HEK293 (cell line): ENCODE measurements around the gene NRN1L.

Experiments used
- BCL11B ChIP-seq: fragments of 450-650 bp; formaldehyde crosslinking; IDR thresholded peaks from 2 replicates; pipeline ENCODE4 v1.5.1; 2016; ENCODE audit warnings: low read depth, missing biosample characterization, missing genetic modification characterization
- SALL2 ChIP-seq: fragments of 450-650 bp; formaldehyde crosslinking; IDR thresholded peaks from 2 replicates; pipeline ENCODE4 v1.5.0; 2017; ENCODE audit warnings: missing biosample characterization, mild to moderate bottlenecking, missing genetic modification characterization, borderline replicate concordance
- SETDB1 ChIP-seq: IDR thresholded peaks from one replicate; pipeline ENCODE4 v1.6.1; 2017; ENCODE audit warnings: mild to moderate bottlenecking, low read length, moderate library complexity, mixed read lengths; ENCODE audit not compliant: insufficient read length
- YY1 ChIP-seq: fragments of 450-650 bp; formaldehyde crosslinking; IDR thresholded peaks from 2 replicates; pipeline ENCODE4 v1.5.1; 2018; ENCODE audit warnings: missing biosample characterization, missing genetic modification characterization
- YY2 ChIP-seq: fragments of 450-650 bp; formaldehyde crosslinking; IDR thresholded peaks from 2 replicates; pipeline ENCODE4 v1.5.1; 2016; ENCODE audit warnings: missing biosample characterization, missing genetic modification characterization
- ZFP3 ChIP-seq: fragments of 450-650 bp; formaldehyde crosslinking; IDR thresholded peaks from 2 replicates; pipeline ENCODE4 v1.5.1; 2016; ENCODE audit warnings: low read depth, missing biosample characterization, missing genetic modification characterization
- ZNF132 ChIP-seq: fragments of 450-650 bp; formaldehyde crosslinking; IDR thresholded peaks from 2 replicates; pipeline ENCODE4 v1.5.1; 2017; ENCODE audit warnings: missing biosample characterization, missing genetic modification characterization, borderline replicate concordance
- ZNF157 ChIP-seq: fragments of 450-650 bp; formaldehyde crosslinking; IDR thresholded peaks from 2 replicates; pipeline ENCODE4 v1.5.1; 2016; ENCODE audit warnings: missing biosample characterization, missing genetic modification characterization
- ZNF174 ChIP-seq: fragments of 450-650 bp; formaldehyde crosslinking; IDR thresholded peaks from 2 replicates; pipeline ENCODE4 v1.5.0; 2017; ENCODE audit warnings: missing biosample characterization, mild to moderate bottlenecking, missing genetic modification characterization
- ZNF184 ChIP-seq: fragments of 450-650 bp; IDR thresholded peaks from 2 replicates; pipeline ENCODE4 v1.5.1; 2018; ENCODE audit warnings: missing biosample characterization, mild to moderate bottlenecking, missing genetic modification characterization
- ZNF274 ChIP-seq, 2 experiments: fragments of 200-500 bp in 1 of 2; fragments of 450-650 bp in 1 of 2; sonication (Bioruptor generic) in 1 of 2; formaldehyde crosslinking in 1 of 2; IDR thresholded peaks; 2 replicates each; pipeline versions ENCODE4 v1.5.1 to v1.6.1; 2014 to 2016; ENCODE audit warnings: borderline replicate concordance in 1 of 2, inconsistent platforms in 1 of 2, low read length in 1 of 2, missing biosample characterization in 1 of 2, missing genetic modification characterization in 1 of 2
- ZNF324 ChIP-seq: fragments of 450-650 bp; formaldehyde crosslinking; IDR thresholded peaks from 2 replicates; pipeline ENCODE4 v1.5.1; 2016; ENCODE audit warnings: missing biosample characterization, missing genetic modification characterization
- ZNF341 ChIP-seq: fragments of 450-650 bp; formaldehyde crosslinking; IDR thresholded peaks from 2 replicates; pipeline ENCODE4; 2016; ENCODE audit warnings: low read depth, missing biosample characterization, missing genetic modification characterization
- ZNF501 ChIP-seq: fragments of 450-650 bp; formaldehyde crosslinking; IDR thresholded peaks from 2 replicates; pipeline ENCODE4 v1.5.1; 2016; ENCODE audit warnings: missing biosample characterization, missing genetic modification characterization
- ZNF548 ChIP-seq: fragments of 450-650 bp; formaldehyde crosslinking; IDR thresholded peaks from 2 replicates; pipeline ENCODE4 v1.5.1; 2016; ENCODE audit warnings: missing biosample characterization, missing genetic modification characterization
- ZNF600 ChIP-seq: fragments of 450-650 bp; formaldehyde crosslinking; IDR thresholded peaks from 2 replicates; pipeline ENCODE4 v1.5.1; 2016; ENCODE audit warnings: missing biosample characterization, missing genetic modification characterization
- ZNF610 ChIP-seq: fragments of 450-650 bp; formaldehyde crosslinking; IDR thresholded peaks from 2 replicates; pipeline ENCODE4 v1.5.1; 2016; ENCODE audit warnings: missing biosample characterization, missing genetic modification characterization, borderline replicate concordance
- ZNF624 ChIP-seq: fragments of 450-650 bp; formaldehyde crosslinking; IDR thresholded peaks from 2 replicates; pipeline ENCODE4 v1.5.1; 2017; ENCODE audit warnings: missing biosample characterization, missing genetic modification characterization
- ZNF626 ChIP-seq: fragments of 450-650 bp; sonication (Bioruptor Pico); formaldehyde crosslinking; IDR thresholded peaks from 2 replicates; pipeline ENCODE4 v1.5.1; 2018; ENCODE audit warnings: missing biosample characterization, missing genetic modification characterization, inconsistent platforms
- ZNF747 ChIP-seq: fragments of 450-650 bp; formaldehyde crosslinking; IDR thresholded peaks from 2 replicates; pipeline ENCODE4 v1.5.1; 2016; ENCODE audit warnings: missing biosample characterization, missing genetic modification characterization
- ZNF76 ChIP-seq: fragments of 450-650 bp; formaldehyde crosslinking; IDR thresholded peaks from 2 replicates; pipeline ENCODE4; 2016; ENCODE audit warnings: low read depth, missing biosample characterization, missing genetic modification characterization, borderline replicate concordance
- ZNF785 ChIP-seq: fragments of 450-650 bp; formaldehyde crosslinking; IDR thresholded peaks from 2 replicates; pipeline ENCODE4 v1.5.1; 2016; ENCODE audit warnings: missing biosample characterization, missing genetic modification characterization
- TF ChIP-seq, protein P1 (sequence below): fragments of 450-650 bp; formaldehyde crosslinking; IDR thresholded peaks from 2 replicates; pipeline ENCODE4 v1.5.1; 2016; ENCODE audit warnings: missing biosample characterization, missing genetic modification characterization
- TF ChIP-seq, protein P2 (sequence below): fragments of 450-650 bp; formaldehyde crosslinking; IDR thresholded peaks from 2 replicates; pipeline ENCODE4 v1.5.0; 2017; ENCODE audit warnings: missing biosample characterization, missing genetic modification characterization, borderline replicate concordance
- TF ChIP-seq, protein P3 (sequence below): fragments of 450-650 bp; formaldehyde crosslinking; IDR thresholded peaks from 2 replicates; pipeline ENCODE4 v1.5.1; 2016; ENCODE audit warnings: missing biosample characterization, missing genetic modification characterization
- TF ChIP-seq, protein P4 (sequence below): fragments of 450-650 bp; formaldehyde crosslinking; IDR thresholded peaks from 2 replicates; pipeline ENCODE4 v1.5.1; 2017; ENCODE audit warnings: missing biosample characterization, missing genetic modification characterization
- TF ChIP-seq, protein P5 (sequence below): fragments of 450-650 bp; formaldehyde crosslinking; IDR thresholded peaks from 2 replicates; pipeline ENCODE4 v1.5.1; 2016; ENCODE audit warnings: missing biosample characterization, missing genetic modification characterization

NRN1L gene

DNA sequence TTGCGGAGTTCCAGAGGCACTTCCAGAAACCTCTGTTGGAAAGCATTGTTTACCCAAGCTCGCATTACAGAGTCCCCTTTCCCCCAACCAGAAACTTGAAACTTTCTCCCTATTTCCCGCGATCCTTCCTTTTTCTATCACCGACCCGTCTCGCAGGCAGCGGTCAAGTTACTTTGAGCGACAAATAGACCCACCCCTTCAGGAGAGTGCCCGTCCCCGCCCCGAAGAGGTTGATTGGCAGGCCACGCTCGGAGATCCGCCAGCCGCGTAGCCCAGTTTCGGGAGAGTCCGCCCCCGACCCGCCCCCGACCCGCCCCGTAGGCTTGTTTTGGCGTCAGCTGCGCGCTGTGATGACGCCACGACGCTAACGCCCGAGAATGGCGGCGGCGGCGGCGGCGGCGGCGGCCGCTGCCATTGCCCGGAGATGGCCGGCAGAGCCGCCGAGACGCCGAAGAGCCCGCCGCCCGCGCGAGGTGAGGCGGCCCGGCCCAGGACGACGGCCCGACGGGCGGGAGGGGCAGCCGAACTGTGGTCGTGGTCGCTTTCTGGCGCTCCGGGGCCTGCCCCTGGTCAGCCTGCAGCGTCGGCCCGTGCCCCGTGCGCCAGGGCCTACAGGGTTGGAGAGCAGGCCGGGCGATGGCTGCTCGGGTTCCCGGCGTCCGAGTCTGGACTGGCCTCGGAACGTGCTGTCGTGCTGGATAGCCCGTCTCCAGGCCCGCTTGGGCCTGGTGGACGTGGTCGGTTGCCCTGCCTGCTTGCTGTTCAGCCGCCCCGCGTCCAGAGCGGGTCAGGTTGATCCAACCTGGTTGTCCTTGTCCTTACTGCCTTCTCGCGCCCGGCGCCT, 8.4 kb downstream of the NRN1L start, which contains the start of gene PSKH1 (continued):
- TF ChIP-seq ZNF610 (tag by site-specific recombination): no peak
- peak; percentile 75 for TF ChIP-seq ZNF76
- TF ChIP-seq ZNF324 (tag by site-specific recombination): no peak
- TF ChIP-seq ZFP3 (tag by site-specific recombination): no peak
- TF ChIP-seq SALL2: no peak
- no peak for TF ChIP-seq ZNF785 (tag by site-specific recombination)
- 0 out of 2 replicates have a peak, but pooled peaks have one; percentile 38 for TF ChIP-seq ZNF626
- TF ChIP-seq ZNF600 (tag by site-specific recombination): peak; percentile 73
- TF ChIP-seq ZNF747 (tag by site-specific recombination): no peak
- TF ChIP-seq, protein P1, sequence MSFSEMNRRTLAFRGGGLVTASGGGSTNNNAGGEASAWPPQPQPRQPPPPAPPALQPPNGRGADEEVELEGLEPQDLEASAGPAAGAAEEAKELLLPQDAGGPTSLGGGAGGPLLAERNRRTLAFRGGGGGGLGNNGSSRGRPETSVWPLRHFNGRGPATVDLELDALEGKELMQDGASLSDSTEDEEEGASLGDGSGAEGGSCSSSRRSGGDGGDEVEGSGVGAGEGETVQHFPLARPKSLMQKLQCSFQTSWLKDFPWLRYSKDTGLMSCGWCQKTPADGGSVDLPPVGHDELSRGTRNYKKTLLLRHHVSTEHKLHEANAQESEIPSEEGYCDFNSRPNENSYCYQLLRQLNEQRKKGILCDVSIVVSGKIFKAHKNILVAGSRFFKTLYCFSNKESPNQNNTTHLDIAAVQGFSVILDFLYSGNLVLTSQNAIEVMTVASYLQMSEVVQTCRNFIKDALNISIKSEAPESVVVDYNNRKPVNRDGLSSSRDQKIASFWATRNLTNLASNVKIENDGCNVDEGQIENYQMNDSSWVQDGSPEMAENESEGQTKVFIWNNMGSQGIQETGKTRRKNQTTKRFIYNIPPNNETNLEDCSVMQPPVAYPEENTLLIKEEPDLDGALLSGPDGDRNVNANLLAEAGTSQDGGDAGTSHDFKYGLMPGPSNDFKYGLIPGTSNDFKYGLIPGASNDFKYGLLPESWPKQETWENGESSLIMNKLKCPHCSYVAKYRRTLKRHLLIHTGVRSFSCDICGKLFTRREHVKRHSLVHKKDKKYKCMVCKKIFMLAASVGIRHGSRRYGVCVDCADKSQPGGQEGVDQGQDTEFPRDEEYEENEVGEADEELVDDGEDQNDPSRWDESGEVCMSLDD: no peak
- no peak for TF ChIP-seq BCL11B (tag by site-specific recombination)
- TF ChIP-seq ZNF132 (tag by site-specific recombination): no peak
- TF ChIP-seq ZNF174 (tag by site-specific recombination): no peak
- TF ChIP-seq ZNF501 (tag by site-specific recombination): no peak
- peak; percentile 84 for TF ChIP-seq YY2 (tag by site-specific recombination)
- TF ChIP-seq, protein P2, sequence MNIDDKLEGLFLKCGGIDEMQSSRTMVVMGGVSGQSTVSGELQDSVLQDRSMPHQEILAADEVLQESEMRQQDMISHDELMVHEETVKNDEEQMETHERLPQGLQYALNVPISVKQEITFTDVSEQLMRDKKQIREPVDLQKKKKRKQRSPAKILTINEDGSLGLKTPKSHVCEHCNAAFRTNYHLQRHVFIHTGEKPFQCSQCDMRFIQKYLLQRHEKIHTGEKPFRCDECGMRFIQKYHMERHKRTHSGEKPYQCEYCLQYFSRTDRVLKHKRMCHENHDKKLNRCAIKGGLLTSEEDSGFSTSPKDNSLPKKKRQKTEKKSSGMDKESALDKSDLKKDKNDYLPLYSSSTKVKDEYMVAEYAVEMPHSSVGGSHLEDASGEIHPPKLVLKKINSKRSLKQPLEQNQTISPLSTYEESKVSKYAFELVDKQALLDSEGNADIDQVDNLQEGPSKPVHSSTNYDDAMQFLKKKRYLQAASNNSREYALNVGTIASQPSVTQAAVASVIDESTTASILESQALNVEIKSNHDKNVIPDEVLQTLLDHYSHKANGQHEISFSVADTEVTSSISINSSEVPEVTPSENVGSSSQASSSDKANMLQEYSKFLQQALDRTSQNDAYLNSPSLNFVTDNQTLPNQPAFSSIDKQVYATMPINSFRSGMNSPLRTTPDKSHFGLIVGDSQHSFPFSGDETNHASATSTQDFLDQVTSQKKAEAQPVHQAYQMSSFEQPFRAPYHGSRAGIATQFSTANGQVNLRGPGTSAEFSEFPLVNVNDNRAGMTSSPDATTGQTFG (tag by site-specific recombination): no peak
- TF ChIP-seq, protein P3, sequence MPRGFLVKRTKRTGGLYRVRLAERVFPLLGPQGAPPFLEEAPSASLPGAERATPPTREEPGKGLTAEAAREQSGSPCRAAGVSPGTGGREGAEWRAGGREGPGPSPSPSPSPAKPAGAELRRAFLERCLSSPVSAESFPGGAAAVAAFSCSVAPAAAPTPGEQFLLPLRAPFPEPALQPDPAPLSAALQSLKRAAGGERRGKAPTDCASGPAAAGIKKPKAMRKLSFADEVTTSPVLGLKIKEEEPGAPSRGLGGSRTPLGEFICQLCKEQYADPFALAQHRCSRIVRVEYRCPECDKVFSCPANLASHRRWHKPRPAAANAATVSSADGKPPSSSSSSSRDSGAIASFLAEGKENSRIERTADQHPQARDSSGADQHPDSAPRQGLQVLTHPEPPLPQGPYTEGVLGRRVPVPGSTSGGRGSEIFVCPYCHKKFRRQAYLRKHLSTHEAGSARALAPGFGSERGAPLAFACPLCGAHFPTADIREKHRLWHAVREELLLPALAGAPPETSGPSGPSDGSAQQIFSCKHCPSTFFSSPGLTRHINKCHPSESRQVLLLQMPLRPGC (tag by site-specific recombination): no peak
- no peak for TF ChIP-seq SETDB1
- TF ChIP-seq ZNF274 (IDR thresholded peaks at IDR 0.05; ENCODE audit: low read length): no peak
- no peak for TF ChIP-seq ZNF274 (tag by site-specific recombination; IDR thresholded peaks at IDR 0.05; ENCODE audit: borderline replicate concordance)
- TF ChIP-seq, protein P4, sequence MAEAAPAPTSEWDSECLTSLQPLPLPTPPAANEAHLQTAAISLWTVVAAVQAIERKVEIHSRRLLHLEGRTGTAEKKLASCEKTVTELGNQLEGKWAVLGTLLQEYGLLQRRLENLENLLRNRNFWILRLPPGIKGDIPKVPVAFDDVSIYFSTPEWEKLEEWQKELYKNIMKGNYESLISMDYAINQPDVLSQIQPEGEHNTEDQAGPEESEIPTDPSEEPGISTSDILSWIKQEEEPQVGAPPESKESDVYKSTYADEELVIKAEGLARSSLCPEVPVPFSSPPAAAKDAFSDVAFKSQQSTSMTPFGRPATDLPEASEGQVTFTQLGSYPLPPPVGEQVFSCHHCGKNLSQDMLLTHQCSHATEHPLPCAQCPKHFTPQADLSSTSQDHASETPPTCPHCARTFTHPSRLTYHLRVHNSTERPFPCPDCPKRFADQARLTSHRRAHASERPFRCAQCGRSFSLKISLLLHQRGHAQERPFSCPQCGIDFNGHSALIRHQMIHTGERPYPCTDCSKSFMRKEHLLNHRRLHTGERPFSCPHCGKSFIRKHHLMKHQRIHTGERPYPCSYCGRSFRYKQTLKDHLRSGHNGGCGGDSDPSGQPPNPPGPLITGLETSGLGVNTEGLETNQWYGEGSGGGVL: no peak
- no peak for TF ChIP-seq ZNF624 (tag by site-specific recombination)
- no peak for TF ChIP-seq ZNF157
- TF ChIP-seq YY1: peak; percentile 87
- no peak for TF ChIP-seq ZNF548 (tag by site-specific recombination)
- no peak for TF ChIP-seq ZNF341 (tag by site-specific recombination)
- TF ChIP-seq, protein P5, sequence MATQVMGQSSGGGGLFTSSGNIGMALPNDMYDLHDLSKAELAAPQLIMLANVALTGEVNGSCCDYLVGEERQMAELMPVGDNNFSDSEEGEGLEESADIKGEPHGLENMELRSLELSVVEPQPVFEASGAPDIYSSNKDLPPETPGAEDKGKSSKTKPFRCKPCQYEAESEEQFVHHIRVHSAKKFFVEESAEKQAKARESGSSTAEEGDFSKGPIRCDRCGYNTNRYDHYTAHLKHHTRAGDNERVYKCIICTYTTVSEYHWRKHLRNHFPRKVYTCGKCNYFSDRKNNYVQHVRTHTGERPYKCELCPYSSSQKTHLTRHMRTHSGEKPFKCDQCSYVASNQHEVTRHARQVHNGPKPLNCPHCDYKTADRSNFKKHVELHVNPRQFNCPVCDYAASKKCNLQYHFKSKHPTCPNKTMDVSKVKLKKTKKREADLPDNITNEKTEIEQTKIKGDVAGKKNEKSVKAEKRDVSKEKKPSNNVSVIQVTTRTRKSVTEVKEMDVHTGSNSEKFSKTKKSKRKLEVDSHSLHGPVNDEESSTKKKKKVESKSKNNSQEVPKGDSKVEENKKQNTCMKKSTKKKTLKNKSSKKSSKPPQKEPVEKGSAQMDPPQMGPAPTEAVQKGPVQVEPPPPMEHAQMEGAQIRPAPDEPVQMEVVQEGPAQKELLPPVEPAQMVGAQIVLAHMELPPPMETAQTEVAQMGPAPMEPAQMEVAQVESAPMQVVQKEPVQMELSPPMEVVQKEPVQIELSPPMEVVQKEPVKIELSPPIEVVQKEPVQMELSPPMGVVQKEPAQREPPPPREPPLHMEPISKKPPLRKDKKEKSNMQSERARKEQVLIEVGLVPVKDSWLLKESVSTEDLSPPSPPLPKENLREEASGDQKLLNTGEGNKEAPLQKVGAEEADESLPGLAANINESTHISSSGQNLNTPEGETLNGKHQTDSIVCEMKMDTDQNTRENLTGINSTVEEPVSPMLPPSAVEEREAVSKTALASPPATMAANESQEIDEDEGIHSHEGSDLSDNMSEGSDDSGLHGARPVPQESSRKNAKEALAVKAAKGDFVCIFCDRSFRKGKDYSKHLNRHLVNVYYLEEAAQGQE (tag by site-specific recombination): peak; percentile 39
- no peak for TF ChIP-seq ZNF184 (tag by site-specific recombination)
